ENCODE results near the gene TOX2. TPM values are rescaled to one million over a fixed set of nuclear protein-coding genes. Genes with fewer than 3 reads are reported as not detected.

Gene TOX2
- total RNA-seq, 1 donor from 2014 or later: 4.8 TPM

DNA sequence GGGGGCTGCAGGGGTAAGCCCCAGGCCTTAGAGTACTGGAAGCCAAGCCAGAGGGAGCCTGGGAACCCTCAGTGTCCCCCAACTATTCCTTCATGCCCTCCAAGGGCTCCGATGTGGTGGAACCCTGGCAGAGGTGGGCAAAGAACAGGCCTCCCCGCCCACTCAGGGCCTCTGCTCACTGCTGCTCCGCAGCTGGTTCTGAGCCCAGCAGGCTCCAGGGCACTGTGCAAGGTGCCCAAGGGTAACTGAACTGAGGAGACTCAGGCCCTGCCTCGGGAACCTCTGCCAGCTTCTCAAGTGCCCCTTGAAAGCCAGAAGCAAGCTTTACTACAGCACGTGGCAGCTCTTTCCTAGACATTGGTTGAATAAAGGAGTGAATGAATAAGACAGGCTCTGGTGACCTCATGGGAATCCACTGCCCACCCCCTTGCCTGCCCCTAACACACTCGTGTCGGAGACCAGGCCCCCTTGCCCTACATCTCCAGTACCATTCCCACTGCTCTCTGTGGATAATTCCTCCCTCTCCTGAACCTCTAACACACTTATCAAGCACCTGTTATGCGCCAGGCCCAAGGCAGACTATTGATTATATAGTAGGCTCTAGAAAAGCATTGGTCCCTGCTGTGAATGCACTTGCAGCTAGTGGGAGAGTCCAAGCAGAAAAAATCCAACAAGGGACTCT, 55.0 kb downstream of the TOX2 start:
- TF ChIP-seq, protein P1, sequence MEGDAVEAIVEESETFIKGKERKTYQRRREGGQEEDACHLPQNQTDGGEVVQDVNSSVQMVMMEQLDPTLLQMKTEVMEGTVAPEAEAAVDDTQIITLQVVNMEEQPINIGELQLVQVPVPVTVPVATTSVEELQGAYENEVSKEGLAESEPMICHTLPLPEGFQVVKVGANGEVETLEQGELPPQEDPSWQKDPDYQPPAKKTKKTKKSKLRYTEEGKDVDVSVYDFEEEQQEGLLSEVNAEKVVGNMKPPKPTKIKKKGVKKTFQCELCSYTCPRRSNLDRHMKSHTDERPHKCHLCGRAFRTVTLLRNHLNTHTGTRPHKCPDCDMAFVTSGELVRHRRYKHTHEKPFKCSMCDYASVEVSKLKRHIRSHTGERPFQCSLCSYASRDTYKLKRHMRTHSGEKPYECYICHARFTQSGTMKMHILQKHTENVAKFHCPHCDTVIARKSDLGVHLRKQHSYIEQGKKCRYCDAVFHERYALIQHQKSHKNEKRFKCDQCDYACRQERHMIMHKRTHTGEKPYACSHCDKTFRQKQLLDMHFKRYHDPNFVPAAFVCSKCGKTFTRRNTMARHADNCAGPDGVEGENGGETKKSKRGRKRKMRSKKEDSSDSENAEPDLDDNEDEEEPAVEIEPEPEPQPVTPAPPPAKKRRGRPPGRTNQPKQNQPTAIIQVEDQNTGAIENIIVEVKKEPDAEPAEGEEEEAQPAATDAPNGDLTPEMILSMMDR (IDR thresholded peaks at IDR 0.05): no peak
- DNase-seq (no peak), ATAC-seq (ENCODE audit: low read depth) (no peak)
- H3K9me3 Mint-ChIP-seq: no peaks in the 10 kb centered on the region
- POLR2A ChIA-PET: no interaction called here
- no peaks in the 10 kb centered on the region for H3K36me3 Mint-ChIP-seq (ENCODE audit: low read depth)
- no peak overlapping the region for H3K4me3 Mint-ChIP-seq
- H3K4me1 Mint-ChIP-seq: peaks cover under 1% of the 10 kb centered on the region
- intact Hi-C loops (cut with micrococcal nuclease): no loop called here
- no peak overlapping the region for H3K27ac Mint-ChIP-seq
- CTCF ChIA-PET: no interaction called here
- peaks cover 3% of the 10 kb centered on the region for H3K27me3 Mint-ChIP-seq

DNA sequence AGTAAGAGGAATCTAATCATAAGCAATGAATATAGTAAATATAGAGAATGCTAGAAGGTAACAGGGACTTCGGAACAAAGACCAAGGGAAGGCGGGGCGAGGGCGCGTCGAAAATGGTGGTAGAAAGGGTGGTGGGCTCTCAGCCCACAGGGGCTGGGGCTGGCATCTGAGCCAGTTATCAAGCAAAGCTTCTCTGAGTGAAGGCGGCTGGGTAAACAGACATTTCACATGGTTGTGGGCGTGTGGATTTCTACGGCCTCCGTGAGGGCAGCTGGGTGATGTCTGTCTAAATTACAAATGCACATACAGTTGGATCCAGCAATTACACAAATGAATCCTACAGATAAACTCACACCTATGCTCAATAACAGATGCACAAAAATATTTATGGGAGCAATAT, 56.6 kb downstream of the TOX2 start:
- intact Hi-C loops (cut with micrococcal nuclease): no loop called here
- ChIA-PET CTCF (no interaction called here), POLR2A (no interaction called here)
- TF ChIP-seq, protein P1 (IDR thresholded peaks at IDR 0.05): no peak
- DNase-seq (no peak), ATAC-seq (ENCODE audit: low read depth) (no peak)
- Mint-ChIP-seq H3K27ac (no peak overlapping the region), H3K36me3 (ENCODE audit: low read depth) (no peaks in the 10 kb centered on the region), H3K27me3 (peaks cover 3% of the 10 kb centered on the region), H3K4me1 (no peaks in the 10 kb centered on the region), H3K4me3 (no peak overlapping the region), H3K9me3 (no peaks in the 10 kb centered on the region)

DNA sequence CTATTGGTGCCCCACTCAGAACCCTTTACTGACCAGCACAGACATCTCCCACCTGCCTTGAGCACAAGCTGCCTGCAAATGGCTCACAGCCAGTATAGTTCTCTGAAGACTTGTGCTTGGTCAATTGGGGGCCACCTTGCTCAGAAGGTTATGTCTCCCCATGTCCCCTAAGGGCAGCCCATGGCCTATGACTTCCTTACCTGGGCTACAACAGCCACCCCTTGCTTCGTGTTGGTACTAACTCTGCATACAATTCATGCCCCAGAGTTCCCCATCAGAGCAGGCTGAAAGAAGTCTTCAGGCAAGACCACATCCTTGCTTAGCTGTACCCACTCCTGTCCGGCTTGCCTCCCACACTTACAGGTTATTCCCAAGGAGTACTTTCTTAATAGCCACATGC, 57.4 kb downstream of the TOX2 start:
- POLR2A ChIA-PET: no interaction called here

DNA sequence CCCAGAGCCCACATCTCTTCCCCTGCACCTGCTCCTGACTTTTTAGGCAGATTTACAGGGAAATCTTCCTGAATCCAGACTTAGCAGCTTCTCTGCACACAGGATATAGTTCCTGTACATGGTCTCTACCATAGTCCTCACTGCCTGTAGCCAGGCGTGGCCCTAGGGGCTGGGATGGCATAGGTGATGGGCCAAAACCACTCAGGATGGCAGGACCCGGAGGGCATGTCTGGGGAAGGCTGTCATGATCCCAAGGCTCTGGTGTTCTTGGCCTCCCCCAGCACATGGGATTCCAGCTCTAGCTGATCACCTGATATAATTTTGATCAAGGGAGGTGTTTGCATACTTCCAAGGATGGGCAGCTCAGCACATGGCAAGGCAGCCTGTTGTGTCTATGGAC, 58.0 kb downstream of the TOX2 start:
- Mint-ChIP-seq H3K27me3 (peaks cover 3% of the 10 kb centered on the region), H3K9me3 (no peaks in the 10 kb centered on the region), H3K27ac (no peak overlapping the region), H3K36me3 (ENCODE audit: low read depth) (no peaks in the 10 kb centered on the region), H3K4me3 (no peak overlapping the region), H3K4me1 (no peaks in the 10 kb centered on the region)
- no peak for DNase-seq
- CTCF ChIA-PET: no interaction called here
- ATAC-seq (ENCODE audit: low read depth): no peak
- intact Hi-C loops (cut with micrococcal nuclease): no loop called here
- TF ChIP-seq, protein P1 (IDR thresholded peaks at IDR 0.05): no peak
- POLR2A ChIA-PET: no interaction called here

More for the DNA sequence above, 57.4 kb downstream of the TOX2 start:
- CTCF ChIA-PET: no interaction called here
- Mint-ChIP-seq H3K27ac (no peak overlapping the region), H3K4me3 (no peak overlapping the region), H3K9me3 (no peaks in the 10 kb centered on the region), H3K27me3 (peaks cover 3% of the 10 kb centered on the region), H3K4me1 (no peaks in the 10 kb centered on the region), H3K36me3 (ENCODE audit: low read depth) (no peaks in the 10 kb centered on the region)
- intact Hi-C loops (cut with micrococcal nuclease): no loop called here
- DNase-seq (no peak), ATAC-seq (ENCODE audit: low read depth) (no peak)
- TF ChIP-seq, protein P1 (IDR thresholded peaks at IDR 0.05): no peak

DNA sequence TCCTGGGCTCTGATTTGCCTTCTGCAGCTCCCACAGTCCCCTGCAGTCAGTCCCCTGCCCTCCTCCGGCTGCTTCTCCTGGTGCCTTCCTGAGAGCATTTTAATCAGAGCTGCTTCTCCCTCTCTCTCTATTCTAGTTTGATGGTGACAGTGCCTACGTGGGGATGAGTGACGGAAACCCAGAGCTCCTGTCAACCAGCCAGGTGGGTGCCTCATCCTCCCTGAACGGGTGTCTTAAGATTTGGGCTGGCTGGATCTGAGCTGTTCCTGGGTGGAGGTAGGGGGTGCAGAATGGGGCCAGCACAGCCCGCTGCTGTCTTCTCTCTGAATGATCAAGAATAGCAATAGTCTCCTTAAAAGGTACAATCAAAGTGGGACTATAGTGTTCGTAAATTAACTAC, 58.6 kb downstream of the TOX2 start:
- no peak overlapping the region for H3K4me3 Mint-ChIP-seq
- no peaks in the 10 kb centered on the region for H3K4me1 Mint-ChIP-seq
- no peak for DNase-seq
- ChIA-PET POLR2A (no interaction called here), CTCF (no interaction called here)
- ATAC-seq (ENCODE audit: low read depth): no peak
- no peaks in the 10 kb centered on the region for H3K36me3 Mint-ChIP-seq (ENCODE audit: low read depth)
- H3K9me3 Mint-ChIP-seq: no peaks in the 10 kb centered on the region
- H3K27me3 Mint-ChIP-seq: peaks cover 3% of the 10 kb centered on the region
- no peak overlapping the region for H3K27ac Mint-ChIP-seq
- intact Hi-C loops (cut with micrococcal nuclease): no loop called here
- TF ChIP-seq, protein P1 (IDR thresholded peaks at IDR 0.05): no peak
